Right ventricle myocardium inferior (tissue), 1 donor: ENCODE results near the gene ALG12. TPM values are rescaled to one million over a fixed set of nuclear protein-coding genes. Genes with fewer than 3 reads are reported as not detected.

ENCODE experiments used
- ATAC-seq: fragments of 200-7000 bp; cut with Tn5 transposase; one replicate; pipeline ENCODE4 v1.9.1; 2020; ENCODE audit warnings: mild to moderate bottlenecking, moderate library complexity
- DNase-seq: peaks from one replicate; pipeline ENCODE4 v3.0.0; 2021; ENCODE audit errors: missing footprints
- intact Hi-C: fragments of 100-400 bp; cut with DNase I; formaldehyde crosslinking; loops from one replicate; pipeline ENCODE4 v1.11.0; 2022
- total RNA-seq: library from RNA; stranded (reverse); fragmentation: NEBNext Ultra II Directional; extraction: Animal tissue kit (Norgen Biotek cat#: 25700); gene quantifications from one replicate; pipeline ENCODE4 v1.2.1, GENCODE V29; 2021
- donor health status: DM: no; HTN: yes; CAD: no; lungs with severe emphysema.

The ALG12 gene
- total RNA-seq, 1 donor from 2014 or later = 16.4 TPM

DNA sequence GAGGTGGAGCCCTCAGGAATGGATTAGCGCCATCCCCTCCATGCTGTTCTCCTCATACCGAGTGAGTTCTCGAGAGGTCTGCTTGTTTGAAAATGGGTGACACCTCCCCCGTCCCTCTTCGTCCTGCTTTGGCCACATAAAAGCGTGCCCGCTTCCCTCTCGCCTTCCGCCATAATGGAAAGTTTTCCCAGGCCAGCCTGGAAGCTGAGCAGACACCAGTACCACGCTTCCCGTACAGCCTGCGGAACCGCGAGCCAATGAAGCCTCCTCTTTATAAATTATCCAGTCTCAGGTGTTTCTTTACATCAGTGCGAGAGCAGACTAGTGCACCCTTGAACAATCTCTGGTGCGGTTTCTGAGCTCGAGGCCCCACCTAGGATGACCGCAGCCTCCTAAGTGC, 12.8 kb downstream of the ALG12 start:
- intact Hi-C loops = no loop called here
- ATAC-seq (no peak), DNase-seq (no peak)

DNA sequence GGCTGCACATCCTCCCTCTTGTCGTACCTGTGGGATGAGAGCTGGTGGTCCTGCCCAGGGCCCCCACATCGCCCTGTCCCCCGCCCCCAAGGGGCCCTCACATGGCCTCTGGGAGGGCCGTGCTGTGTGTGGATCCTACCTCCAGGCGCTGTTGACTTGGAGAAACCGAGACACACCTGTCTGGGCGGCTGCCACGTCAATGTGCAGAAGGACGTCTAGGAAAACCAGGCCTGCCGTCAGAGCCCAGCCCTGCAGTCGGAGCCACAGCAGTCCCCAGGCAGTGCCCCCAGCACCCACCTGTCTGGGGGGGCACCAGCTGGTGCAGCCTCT, 14.2 kb downstream of the ALG12 start:
- intact Hi-C loops = no loop called here
- ATAC-seq (peak; percentile 14), DNase-seq (no peak)

- no peak for DNase-seq
- ATAC-seq = peak; percentile 71
- intact Hi-C loops = no loop called here
These were observed 14.8 kb downstream of the ALG12 start for GRCh38 chr22:49903322-49904039.

DNA sequence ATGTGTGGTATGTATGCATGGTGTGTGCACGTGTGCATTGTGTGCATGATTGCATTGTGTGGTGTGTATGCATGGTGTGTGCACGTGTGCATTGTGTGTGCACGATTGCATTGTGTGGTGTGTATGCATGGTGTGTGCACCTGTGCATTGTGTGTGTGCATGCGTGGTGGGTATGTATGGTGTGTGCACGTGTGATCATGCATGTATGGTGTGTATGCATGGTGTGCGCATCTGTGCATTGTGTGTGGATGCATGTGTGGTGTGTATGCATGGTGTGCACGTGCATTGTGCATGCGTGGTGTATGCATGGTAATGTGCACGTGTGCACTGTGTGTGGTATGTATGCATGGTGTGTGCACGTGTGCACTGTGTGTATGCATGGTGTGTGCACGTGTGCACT, 16.8 kb downstream of the ALG12 start:
- intact Hi-C loops = no loop called here
- ATAC-seq (no peak), DNase-seq (no peak)

DNA sequence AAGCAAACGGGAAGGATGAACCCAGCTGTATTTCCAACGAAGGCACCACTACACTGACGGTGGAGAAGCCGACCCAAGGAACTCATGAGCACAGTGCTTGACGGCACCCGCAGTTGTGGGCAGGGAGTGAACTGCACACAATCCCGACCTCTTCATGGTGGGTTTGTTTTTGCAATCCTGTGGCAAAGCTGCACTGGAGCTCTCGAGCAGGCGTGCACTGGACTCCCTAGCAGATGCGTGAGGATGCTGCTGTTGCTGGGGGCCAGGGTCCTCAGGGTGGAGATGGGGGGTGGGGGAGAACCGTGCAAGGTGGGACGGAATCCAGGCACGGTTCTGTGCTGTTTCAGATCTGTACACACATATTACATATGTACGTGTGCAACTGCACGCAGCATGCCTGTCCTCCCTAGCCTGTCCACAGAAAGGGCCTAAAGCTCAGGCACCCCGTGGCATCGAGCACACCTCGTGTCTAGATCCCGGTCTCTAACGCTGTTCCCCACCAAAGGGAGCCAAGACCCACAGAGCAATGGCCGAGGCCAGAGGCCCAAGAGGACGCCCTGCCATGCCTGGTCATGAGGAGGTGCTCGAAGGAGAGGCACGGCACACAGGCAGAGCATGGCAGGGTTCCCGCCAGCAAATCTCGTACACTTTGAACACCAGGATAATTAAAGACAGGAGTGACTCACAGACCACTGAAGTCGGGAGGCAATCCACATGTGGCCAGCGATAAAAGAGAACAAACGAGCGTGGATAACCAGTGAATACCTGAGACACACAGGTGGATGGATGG, 17.6 kb downstream of the ALG12 start:
- ATAC-seq (no peak), DNase-seq (no peak)
- intact Hi-C loops = no loop called here

DNA sequence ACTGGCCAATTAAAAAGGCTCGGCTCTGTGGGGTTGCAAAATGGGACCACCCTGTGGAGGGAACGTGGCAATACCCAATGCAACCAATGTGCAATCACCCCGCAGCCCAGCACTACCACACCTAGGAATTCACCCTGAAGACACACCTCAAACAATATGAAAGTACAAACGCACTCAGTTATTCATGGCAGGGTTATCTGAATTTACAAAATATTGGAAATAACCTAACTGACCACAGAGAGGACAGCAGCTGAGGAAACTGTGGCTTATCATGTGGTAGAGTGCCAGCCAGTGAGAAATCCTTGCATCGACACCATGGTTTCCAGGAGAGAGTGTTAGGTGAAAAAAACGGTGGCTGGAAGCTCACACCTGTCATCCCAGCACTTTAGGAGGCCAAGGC, 18.7 kb downstream of the ALG12 start:
- no peak for ATAC-seq
- DNase-seq = no peak
- intact Hi-C loops = no loop called here

DNA sequence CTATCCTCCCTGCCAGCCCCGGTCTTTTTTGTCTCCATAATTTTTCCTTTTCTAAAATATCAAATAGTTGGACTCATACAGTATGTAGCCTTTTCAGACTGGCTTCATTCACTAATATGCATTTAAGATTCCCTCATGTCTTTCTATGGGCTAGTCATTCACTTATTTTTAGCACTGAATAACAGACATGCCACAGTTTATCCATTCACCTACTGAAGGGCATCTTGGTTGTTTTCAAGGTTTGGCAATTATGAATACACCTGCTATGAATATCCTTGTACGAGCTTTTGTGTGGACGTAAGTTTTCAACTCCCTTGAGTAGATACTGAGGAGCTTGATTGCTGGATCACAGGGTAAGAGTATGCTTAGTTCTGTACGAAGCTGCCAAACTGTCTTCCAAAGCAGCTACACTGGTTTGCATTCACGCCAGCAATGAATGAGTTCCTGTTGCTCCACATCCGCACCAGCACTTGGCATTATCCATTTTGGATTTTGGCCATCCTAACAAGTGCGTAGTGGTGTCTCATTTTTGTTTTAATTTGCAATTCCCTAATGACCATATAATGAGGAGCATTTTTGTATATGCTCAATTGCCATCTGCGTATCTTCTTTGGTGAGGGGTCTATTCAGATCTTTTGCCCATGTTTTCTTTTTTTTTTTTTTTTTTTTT, 21.1 kb downstream of the ALG12 start:
- DNase-seq = no peak
- no peak for ATAC-seq

DNA sequence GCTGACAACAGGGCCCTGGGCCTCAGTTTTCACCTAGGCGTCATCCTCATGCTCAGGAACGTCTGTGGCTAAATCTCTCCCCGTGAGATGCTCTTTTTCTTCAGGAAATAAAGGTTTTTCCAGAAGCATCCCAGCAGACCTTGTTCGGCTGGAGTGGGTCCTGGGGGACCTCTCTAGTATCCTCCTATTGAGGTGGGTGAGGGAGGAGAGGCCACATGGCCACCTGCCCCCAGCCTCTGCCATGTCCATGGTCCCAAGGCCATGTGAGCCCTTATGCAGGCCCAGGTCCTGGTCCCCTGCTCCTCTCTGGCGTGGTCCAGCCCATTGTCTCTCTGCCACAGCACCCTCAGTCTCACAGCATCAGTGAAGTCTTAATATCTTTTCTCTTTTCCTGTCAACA, 22.0 kb downstream of the ALG12 start:
- DNase-seq (no peak), ATAC-seq (no peak)
- intact Hi-C loops = no loop called here

More for the DNA sequence above, 21.1 kb downstream of the ALG12 start:
- intact Hi-C loops = no loop called here

GRCh38 chr22:49894322-49895054, 23.8 kb downstream of the ALG12 start:
- intact Hi-C loops = no loop called here
- ATAC-seq (no peak), DNase-seq (no peak)

- ATAC-seq (no peak), DNase-seq (no peak)
- intact Hi-C loops = no loop called here
These were observed 25.2 kb downstream of the ALG12 start for GRCh38 chr22:49893025-49893424.

DNA sequence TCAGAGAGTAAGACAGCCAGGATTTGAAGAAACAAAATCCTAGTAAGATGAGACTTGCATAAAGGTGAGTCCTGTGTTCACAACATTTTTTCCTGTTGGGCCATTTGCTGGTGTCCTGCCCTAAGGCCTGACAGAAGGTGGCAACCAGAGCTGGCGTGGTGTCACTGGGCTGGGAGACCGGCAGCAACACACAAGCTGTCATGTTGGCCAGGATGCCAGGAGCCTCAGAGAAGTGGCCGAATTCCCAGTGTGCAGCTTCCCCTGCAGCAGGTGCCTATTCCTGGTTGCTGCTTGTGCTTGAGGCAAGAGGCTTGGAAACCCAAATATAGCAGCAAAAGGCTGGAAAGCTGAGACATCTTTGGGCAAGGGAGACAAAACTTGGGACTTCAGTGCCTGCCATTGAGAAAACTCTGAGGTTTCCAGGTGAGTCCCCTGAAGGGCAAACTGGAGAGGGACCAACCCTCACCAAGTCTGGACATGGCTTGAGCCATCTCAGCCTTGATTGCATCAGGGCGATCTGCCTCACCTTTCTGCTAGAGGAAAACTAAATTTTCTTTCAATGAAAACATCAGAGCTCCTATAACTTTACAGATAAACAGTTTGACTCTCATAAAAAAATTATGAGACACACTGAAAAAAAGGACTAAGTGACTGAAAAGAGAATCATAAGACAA, 25.9 kb downstream of the ALG12 start:
- intact Hi-C loops = no loop called here
- DNase-seq = no peak
- ATAC-seq = peak; percentile 82

- ATAC-seq = no peak
- intact Hi-C loops = no loop called here
- DNase-seq = no peak
These were observed 29.2 kb downstream of the ALG12 start for GRCh38 chr22:49889071-49889470.

GRCh38 chr22:49887702-49888101, 30.5 kb downstream of the ALG12 start:
- intact Hi-C loops = no loop called here

DNA sequence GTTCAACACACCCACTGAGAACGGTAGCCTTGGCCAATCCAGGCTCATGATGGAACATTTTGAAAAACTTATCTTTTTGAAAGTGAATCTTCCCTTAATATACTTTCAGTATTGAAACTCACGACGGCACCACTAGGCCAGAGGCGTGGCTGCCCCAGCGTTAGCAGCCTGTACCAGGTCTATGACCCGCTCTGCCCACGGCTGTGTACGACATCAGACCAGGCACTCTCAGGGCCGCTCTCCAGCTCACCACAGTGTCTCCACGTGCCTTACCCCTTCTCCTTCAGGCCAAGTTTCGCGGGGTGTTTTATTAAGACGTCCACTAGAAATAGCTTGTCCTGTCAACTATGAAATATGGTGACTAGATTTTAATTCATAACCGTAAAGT, 31.2 kb downstream of the ALG12 start:
- DNase-seq (no peak), ATAC-seq (no peak)
- intact Hi-C loops = no loop called here

More at GRCh38 chr22:49887702-49888101, 30.5 kb downstream of the ALG12 start:
- ATAC-seq (no peak), DNase-seq (no peak)

DNA sequence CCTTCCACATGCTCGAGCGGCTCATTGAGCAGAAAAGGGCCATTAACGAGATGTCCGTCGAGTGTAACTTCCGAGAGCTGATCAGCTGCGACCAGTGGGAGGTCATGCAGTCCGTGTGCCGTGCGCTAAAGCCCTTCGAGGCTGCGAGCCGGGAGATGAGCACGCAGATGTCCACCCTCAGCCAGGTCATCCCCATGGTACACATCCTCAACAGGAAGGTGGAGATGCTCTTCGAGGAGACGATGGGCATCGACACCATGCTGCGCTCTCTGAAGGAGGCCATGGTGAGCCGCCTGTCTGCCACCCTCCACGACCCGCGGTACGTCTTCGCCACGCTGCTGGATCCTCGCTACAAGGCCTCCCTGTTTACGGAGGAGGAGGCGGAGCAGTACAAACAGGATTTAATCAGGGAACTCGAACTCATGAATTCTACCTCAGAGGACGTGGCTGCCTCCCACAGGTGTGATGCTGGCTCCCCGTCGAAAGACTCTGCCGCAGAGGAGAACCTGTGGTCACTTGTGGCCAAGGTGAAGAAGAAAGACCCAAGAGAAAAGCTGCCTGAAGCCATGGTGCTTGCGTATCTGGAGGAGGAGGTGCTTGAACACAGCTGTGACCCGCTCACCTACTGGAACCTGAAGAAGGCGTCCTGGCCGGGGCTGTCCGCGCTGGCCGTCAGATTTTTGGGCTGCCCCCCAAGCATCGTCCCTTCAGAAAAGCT, 31.7 kb downstream of the ALG12 start:
- intact Hi-C loops = no loop called here
- DNase-seq = no peak
- ATAC-seq = no peak

- DNase-seq (no peak), ATAC-seq (no peak)
- intact Hi-C loops = no loop called here
These were observed 32.4 kb downstream of the ALG12 start for GRCh38 chr22:49885881-49886280.

DNA sequence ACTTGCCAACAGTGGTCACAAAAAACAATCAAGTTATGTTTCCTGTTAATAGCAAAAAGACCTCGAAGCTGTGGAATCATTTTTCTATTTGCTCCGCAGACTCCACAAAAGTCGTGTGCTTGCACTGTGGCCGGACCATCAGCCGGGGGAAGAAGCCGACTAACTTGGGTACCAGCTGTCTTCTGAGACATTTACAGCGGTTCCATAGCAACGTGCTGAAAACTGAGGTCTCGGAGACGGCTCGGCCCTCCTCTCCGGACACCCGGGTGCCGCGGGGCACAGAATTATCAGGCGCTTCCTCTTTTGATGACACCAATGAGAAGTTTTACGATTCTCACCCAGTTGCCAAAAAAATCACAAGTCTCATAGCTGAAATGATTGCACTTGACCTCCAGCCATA, 33.0 kb downstream of the ALG12 start:
- no peak for ATAC-seq
- intact Hi-C loops = no loop called here
- DNase-seq = no peak

- DNase-seq = no peak
- ATAC-seq = no peak
- intact Hi-C loops = no loop called here
These were observed 33.6 kb downstream of the ALG12 start for GRCh38 chr22:49884503-49885260.
